Immature natural killer cell (primary cell): ENCODE data around the gene TCHP. TPM values are rescaled to one million over a fixed set of nuclear protein-coding genes. Genes with fewer than 3 reads are reported as not detected.
"Not testable (repeated sequence)": the region's sequence is repeated elsewhere in the genome, so short reads cannot be mapped to it uniquely, and the experiment has no call there.

Experiments
- DNase-seq, 3 donors: peaks; one replicate each; pipeline ENCODE4 v3.0.0; 2022; ENCODE audit warnings: mixed read lengths in 1 of 3
- H3K27ac Mint-ChIP-seq, 6 donors: one replicate each; pipeline ENCODE4 v1.8.0; 2020; ENCODE audit warnings: mixed read lengths in 6 of 6, mild to moderate bottlenecking in 5 of 6, inconsistent platforms in 4 of 6, moderate library complexity in 3 of 6
- H3K27me3 Mint-ChIP-seq, 3 donors: one replicate each; pipeline ENCODE4 v1.8.0; 2020 to 2021; ENCODE audit warnings: low read depth in 3 of 3, mild to moderate bottlenecking in 3 of 3, mixed read lengths in 3 of 3, moderate library complexity in 3 of 3, inconsistent platforms in 1 of 3
- H3K36me3 Mint-ChIP-seq, 3 donors: one replicate each; pipeline ENCODE4 v1.8.0; 2020; ENCODE audit warnings: mixed read lengths in 3 of 3, inconsistent platforms in 2 of 3, mild to moderate bottlenecking in 2 of 3
- H3K4me1 Mint-ChIP-seq, 2 donors: one replicate each; pipeline ENCODE4 v1.8.0; 2020; ENCODE audit warnings: inconsistent platforms in 2 of 2, mild to moderate bottlenecking in 2 of 2, mixed read lengths in 2 of 2, moderate library complexity in 1 of 2
- H3K4me3 Mint-ChIP-seq, 5 donors: one replicate each; pipeline ENCODE4 v1.8.0; 2020; ENCODE audit warnings: mild to moderate bottlenecking in 5 of 5, mixed read lengths in 5 of 5, inconsistent platforms in 3 of 5, moderate library complexity in 3 of 5
- H3K9me3 Mint-ChIP-seq, 6 donors: one replicate each; pipeline ENCODE4 v1.8.0; 2020; ENCODE audit warnings: mild to moderate bottlenecking in 6 of 6, mixed read lengths in 6 of 6, inconsistent platforms in 4 of 6, moderate library complexity in 3 of 6
- polyA plus RNA-seq, 3 donors: library from polyadenylated mRNA; unstranded; fragments of 300-500 nt; fragmentation: Illumina TruSeq; gene quantifications; one replicate each; pipeline ENCODE4 v1.2.3, GENCODE V29; 2021

Gene TCHP
- polyA plus RNA-seq, 3 donors from 2014 or later: 2.9 to 22.8 (median 9.1) TPM

DNA sequence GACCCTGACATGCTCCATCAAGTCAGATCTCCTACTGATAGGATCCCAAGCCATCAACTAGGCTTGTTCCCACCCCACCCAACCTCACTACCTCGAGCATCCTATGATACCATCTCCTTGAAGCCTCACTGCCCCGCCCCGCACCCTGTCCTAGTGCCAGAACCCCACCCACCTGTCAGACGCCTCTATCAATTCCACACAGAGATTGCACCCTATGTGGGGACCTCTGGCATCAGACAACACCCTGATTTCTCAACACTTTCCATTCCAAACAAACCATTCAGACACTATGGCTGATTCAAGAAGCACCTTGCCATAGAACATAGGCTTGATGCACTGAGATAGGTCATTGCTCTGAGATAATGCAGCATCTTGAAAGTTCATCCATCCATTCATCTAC, 16.6 kb upstream of the TCHP start:
- Mint-ChIP-seq H3K4me1 (peaks cover 39 to 41% of the 10 kb centered on the region in 2 donors), H3K9me3 (no peaks in the 10 kb centered on the region), H3K27me3 (peaks cover 6 to 24% (median 8%) of the 10 kb centered on the region in 3 donors), H3K36me3 (no peaks in the 10 kb centered on the region), H3K4me3 (no peak overlapping the region), H3K27ac (peak overlapping the region in 2 of 6 donors; percentile 11 to 55)
- no peak for DNase-seq

DNA sequence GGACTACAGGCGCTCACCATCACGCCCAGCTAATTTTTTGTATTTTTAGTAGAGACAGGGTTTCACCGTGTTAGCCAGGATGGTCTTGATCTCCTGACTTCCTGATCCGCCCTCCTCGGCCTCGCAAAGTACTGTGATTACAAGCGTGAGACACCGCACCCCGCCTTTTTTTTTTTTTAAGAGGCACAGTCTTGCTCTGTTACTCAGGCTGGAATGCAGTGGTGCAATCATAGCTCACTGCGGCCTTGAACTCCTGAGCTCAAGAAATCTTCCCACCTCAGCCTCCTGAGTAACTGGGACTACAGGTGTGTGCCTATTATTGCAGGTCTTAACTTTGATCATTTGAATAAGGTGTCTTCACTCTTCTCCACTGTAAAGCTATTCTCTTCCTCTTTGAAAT, 14.5 kb upstream of the TCHP start:
- Mint-ChIP-seq H3K9me3 (no peaks in the 10 kb centered on the region), H3K27ac (peak overlapping the region in 1 of 6 donors; percentile 34), H3K4me3 (no peak overlapping the region), H3K4me1 (peaks cover 41% of the 10 kb centered on the region in 2 donors), H3K27me3 (peaks cover 5 to 15% (median 6%) of the 10 kb centered on the region in 3 donors), H3K36me3 (no peaks in the 10 kb centered on the region)
- no peak for DNase-seq

DNA sequence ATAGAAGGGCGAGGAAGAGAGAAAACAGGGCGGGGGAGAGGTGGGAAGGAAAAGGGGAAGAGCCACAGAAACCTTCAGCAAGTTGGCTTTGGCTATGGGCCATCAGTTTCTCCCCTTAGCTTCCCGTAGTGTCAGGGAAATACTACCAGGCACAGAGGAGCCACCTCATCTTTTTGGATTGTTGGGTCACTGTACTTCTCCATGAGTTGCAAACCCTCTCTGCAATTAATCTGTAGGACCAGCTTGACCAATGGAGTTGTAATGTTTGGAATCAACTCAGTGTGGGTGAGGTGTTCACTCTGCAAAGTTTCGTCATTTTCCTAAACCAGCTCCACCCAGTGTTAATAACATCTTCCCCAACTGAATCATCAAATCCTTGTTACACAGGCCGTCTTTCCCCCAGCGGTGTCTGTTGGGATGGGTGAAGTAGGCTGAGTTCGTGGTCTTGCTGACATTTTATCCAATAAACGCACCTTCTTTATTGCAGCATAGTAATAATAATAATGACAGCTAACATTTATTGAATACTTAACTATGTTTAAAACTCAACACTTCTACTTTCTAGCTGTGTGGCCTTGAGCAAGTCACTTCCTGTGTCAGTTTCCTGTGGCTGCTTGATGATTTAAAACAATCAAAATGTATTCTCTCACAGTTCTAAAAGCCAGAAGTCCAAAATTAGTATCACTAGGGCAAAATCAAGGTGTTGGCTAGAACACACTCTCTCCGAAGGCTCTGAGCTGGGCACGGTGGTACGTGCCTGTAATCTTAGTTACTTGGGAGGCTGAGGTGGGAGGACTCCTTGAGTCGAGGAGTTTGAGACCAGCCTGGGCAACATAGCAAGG, 11.7 kb upstream of the TCHP start:
- peak; percentile 71 to 76 (median 75) for DNase-seq
- Mint-ChIP-seq H3K4me3 (peak overlapping the region; percentile 82 to 95 (median 86)), H3K36me3 (no peaks in the 10 kb centered on the region), H3K9me3 (no peaks in the 10 kb centered on the region), H3K27me3 (peaks cover 2 to 13% (median 8%) of the 10 kb centered on the region in 3 donors), H3K4me1 (peaks cover 54 to 57% of the 10 kb centered on the region in 2 donors), H3K27ac (peak overlapping the region; percentile 96 to 99 (median 98))

DNA sequence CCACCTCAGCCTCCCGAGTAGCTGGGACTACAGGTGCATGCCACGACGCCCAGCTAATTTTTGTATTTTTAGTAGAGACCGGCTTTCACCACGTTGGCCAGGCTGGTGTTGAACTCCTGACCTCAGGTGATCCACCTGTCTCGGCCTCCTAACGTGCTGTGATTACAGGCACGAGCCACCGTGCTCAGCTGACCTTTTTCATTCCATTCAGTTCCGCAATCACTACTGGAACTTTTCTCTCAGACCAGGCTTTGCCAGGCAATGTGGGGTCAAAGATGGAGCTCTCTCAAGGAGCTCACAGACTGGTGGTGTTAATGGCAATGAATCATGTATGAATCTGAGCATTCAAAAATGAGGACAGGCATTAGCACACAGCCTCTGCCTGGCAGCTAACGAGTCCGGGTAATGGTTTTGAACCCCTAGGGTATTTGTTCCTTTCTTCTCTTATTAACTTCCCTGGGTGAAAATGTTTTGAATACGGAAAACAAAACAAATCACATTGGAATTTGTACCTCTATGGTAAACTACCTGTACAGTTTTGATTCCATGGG, 9.4 kb upstream of the TCHP start:
- Mint-ChIP-seq H3K9me3 (no peaks in the 10 kb centered on the region), H3K36me3 (no peaks in the 10 kb centered on the region), H3K27me3 (peaks cover 4 to 14% (median 9%) of the 10 kb centered on the region in 3 donors), H3K4me3 (peak overlapping the region in 2 of 5 donors; percentile 23 to 45), H3K4me1 (peaks cover 62% of the 10 kb centered on the region in 2 donors), H3K27ac (peak overlapping the region; percentile 45 to 89 (median 74))
- DNase-seq: no peak

DNA sequence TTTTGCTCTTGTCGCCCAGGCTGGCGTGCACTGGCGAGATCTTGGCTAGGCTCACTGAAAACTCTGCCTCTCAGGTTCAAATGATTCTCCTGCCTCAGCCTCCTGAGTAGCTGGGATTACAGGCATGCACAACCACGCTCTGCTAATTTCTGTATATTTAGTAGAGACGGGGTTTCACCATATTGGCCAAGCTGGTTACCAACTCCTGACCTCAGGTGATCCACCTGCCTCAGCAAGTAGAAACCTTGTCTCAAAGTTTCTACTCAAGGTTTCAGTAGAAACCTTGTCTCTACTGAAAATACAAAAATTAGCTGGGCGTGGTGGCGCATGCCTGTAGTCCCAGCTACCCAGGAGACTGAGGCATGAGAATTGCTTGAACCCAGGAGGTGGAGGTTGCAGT, 8.3 kb upstream of the TCHP start:
- Mint-ChIP-seq H3K4me1 (peaks cover 62% of the 10 kb centered on the region in 2 donors), H3K4me3 (peak overlapping the region in 1 of 5 donors; percentile 70)
- H3K9me3 Mint-ChIP-seq: not testable (repeated sequence)

DNA sequence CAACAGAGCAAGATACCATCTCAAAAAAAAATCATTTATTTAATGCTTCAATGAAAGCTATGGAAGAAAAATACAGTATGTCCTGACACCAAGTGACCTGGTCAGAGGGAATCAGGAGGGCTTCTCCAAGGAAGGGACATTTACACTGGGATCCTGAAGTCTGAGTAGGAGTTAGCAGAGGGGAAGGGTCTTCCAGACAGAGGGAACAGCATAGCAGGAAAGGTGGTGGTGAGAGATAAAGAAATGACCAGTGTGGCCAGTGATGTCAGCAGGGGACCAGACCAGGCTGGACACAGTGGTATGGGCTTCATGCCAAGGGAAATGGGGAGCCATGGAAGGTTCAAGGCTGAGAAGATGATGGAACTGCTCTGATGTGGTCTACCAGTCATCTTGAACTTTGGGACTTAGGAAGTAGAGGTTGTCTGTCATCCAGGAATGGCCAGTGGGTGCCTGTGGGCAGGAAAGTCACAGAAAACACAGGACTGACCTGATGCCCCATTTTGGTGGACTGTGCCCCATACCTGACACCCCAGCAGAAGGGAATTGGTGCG, 7.8 kb upstream of the TCHP start:
- H3K4me3 Mint-ChIP-seq: peak overlapping the region; percentile 6 to 70 (median 50)
- H3K36me3 Mint-ChIP-seq: no peaks in the 10 kb centered on the region
- H3K9me3 Mint-ChIP-seq: no peaks in the 10 kb centered on the region
- DNase-seq: no peak
- H3K4me1 Mint-ChIP-seq: peaks cover 59% of the 10 kb centered on the region in 2 donors
- peak overlapping the region; percentile 49 to 90 (median 86) for H3K27ac Mint-ChIP-seq
- peaks cover 4 to 14% (median 9%) of the 10 kb centered on the region in 3 donors for H3K27me3 Mint-ChIP-seq

More for the DNA sequence above, 8.3 kb upstream of the TCHP start:
- H3K27ac Mint-ChIP-seq: peak overlapping the region in 5 of 6 donors; percentile 83 to 90 (median 89)
- DNase-seq, H3K36me3 Mint-ChIP-seq: not testable (repeated sequence)
- H3K27me3 Mint-ChIP-seq: peaks cover 4 to 14% (median 9%) of the 10 kb centered on the region in 3 donors

DNA sequence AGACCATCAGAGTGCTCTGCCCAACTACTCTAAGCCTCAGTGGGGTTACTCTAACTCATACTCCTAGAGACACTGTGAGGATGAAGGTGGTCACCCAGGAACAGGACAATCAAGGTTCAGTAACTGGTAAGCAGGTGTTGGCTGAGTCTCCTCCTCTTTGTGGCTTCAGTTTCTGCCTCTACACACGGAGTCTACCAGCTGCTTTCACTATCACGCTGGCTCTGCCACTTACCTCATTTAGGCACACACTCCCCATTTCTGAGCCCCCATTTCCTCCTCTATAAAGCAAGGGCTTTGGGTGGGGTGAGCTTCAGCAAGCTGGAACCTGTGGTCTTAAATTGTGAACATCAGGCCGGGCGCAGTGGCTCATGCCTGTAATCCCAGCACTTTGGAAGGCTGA, 7.3 kb upstream of the TCHP start:
- Mint-ChIP-seq H3K36me3 (no peaks in the 10 kb centered on the region), H3K27ac (peak overlapping the region; percentile 49 to 90 (median 86)), H3K27me3 (peaks cover 4 to 11% (median 6%) of the 10 kb centered on the region in 3 donors), H3K4me3 (peak overlapping the region; percentile 38 to 70 (median 53)), H3K4me1 (peaks cover 54% of the 10 kb centered on the region in 2 donors), H3K9me3 (no peaks in the 10 kb centered on the region)
- peak; percentile 53 to 70 (median 63) for DNase-seq

DNA sequence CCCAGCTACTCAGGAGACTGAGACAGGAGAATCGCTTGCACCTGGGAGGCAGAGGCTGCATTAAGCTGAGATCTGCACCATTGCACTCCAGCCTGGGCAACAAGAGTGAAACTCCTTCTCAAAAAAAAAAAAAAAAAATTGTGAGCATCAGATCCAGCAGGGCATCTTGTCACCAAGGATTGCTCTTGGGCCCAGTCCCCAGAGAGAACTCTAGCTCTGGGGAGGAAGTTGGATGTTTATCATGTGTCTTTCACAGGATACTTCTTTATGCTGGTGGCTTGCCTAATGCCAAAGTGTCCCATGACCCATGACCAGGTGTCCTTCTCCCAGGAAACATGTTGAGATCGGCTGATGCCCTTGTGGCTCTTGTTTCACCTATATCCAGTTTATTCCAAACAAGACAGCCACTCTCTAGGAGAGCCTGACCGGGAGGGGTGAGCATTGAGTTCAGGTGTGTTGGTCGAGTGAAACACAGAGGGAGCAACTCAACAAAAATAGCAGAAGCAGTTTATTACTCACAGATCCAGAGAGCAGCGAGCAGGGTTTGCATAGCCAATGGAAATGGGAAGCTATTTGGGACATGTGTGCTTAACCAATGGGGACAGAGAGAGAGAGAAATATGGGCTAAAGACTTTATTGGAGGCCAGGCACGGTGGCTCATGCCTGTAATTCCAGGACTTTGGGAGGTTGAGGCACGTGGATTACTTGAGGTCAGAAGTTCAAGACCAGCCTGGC, 6.6 kb upstream of the TCHP start:
- Mint-ChIP-seq H3K36me3 (no peaks in the 10 kb centered on the region), H3K9me3 (no peaks in the 10 kb centered on the region), H3K4me3 (peak overlapping the region; percentile 38 to 70 (median 53)), H3K4me1 (peaks cover 48 to 49% of the 10 kb centered on the region in 2 donors), H3K27ac (peak overlapping the region; percentile 49 to 90 (median 86)), H3K27me3 (peaks cover 2 to 9% (median 5%) of the 10 kb centered on the region in 3 donors)
- DNase-seq: no peak

DNA sequence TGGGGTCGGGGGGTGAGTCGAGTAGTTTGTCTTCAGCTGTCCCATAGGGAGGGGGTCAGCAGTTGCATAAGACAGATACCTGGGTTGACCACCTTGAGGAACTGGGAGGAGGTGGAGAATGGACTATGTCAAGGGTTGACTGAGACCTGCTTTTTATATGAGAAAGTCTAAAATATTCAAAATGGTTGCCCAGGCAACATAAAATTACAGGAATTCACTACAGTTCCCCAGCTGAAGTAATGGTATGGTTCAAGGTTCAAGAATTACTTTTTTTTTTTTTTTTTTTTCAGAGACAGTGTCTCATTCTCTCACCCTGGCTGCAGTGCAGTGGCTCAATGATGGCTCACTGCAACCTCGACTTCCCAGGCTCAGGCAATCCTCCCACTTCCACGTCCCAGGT, 5.1 kb upstream of the TCHP start:
- no peak for DNase-seq
- peaks cover 36 to 43% of the 10 kb centered on the region in 2 donors for H3K4me1 Mint-ChIP-seq
- H3K9me3 Mint-ChIP-seq: no peaks in the 10 kb centered on the region
- peaks cover 2 to 9% (median 5%) of the 10 kb centered on the region in 3 donors for H3K27me3 Mint-ChIP-seq
- peak overlapping the region in 2 of 6 donors; percentile 20 to 35 for H3K27ac Mint-ChIP-seq
- H3K4me3 Mint-ChIP-seq: no peak overlapping the region
- no peaks in the 10 kb centered on the region for H3K36me3 Mint-ChIP-seq

DNA sequence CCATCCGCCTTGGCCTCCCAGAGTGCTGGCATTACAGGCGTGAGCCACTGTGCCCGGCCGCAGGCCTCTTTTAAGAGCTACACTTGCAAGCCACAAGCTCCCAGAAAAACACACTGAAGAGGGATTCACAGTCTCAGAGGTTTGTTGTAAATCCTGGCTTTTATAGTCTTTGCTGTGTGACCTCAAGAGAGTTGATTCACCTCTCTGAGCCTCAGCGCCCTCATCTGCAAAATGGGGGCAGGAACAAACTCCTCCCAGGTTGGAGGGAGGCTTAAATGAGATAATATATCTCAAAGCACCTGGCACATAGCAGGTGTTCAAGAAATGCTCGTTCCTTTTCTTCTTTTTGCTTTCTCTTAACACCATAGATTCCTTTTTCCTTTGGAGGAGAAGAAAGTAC, 3.9 kb upstream of the TCHP start:
- H3K4me1 Mint-ChIP-seq: peaks cover 40 to 48% of the 10 kb centered on the region in 2 donors
- H3K36me3 Mint-ChIP-seq: no peaks in the 10 kb centered on the region
- H3K4me3 Mint-ChIP-seq: no peak overlapping the region
- no peak for DNase-seq
- no peaks in the 10 kb centered on the region for H3K9me3 Mint-ChIP-seq
- peaks cover 2 to 13% (median 9%) of the 10 kb centered on the region in 3 donors for H3K27me3 Mint-ChIP-seq
- no peak overlapping the region for H3K27ac Mint-ChIP-seq

DNA sequence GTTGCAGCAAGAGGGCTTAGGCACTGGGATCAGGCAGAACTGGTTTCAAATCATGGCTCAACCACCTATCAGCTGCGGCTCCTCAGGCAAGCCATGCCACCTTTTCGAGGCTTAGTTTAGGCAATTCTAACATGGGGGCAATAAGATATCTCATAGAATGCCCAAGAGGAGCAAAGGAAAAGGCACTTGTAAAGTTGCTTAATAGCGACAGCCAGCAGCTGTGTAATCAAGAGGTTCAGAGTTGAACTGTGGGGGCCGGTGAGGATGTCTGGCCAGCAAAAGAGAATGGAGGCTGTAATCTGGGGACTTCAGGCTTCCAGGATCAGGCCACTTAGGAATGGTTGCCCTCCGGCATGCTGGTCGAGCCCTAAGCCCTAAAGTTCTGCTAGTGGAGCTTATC, 3.0 kb upstream of the TCHP start:
- Mint-ChIP-seq H3K4me3 (no peak overlapping the region), H3K36me3 (no peaks in the 10 kb centered on the region), H3K4me1 (peaks cover 42 to 52% of the 10 kb centered on the region in 2 donors), H3K27ac (no peak overlapping the region), H3K27me3 (peaks cover 2 to 14% (median 9%) of the 10 kb centered on the region in 3 donors), H3K9me3 (no peaks in the 10 kb centered on the region)
- DNase-seq: no peak

DNA sequence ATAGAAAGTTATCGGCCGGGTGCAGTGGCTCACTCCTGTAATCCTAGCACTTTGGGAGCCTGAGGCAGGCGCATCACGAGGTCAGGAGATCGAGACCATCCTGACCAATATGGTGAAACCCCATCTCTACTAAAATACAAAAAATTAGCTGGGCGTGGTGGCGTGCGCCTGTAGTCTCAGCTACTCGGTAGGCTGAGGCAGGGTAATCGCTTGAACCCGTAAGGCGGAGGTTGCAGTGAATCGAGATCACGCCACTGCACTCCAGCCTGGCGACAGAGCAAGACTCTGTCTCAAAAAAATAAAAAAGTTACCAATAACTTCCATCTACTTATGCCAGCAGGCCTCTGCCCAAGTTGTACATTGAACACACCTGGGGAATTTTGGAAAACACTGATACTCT, 729 bp upstream of the TCHP start:
- H3K27me3 Mint-ChIP-seq, H3K36me3 Mint-ChIP-seq, H3K9me3 Mint-ChIP-seq, DNase-seq: not testable (repeated sequence)
- Mint-ChIP-seq H3K4me3 (peak overlapping the region; percentile 91 to 99 (median 92)), H3K27ac (peak overlapping the region; percentile 90 to 100 (median 97)), H3K4me1 (peaks cover 27 to 38% of the 10 kb centered on the region in 2 donors)
